ENCODE data around the gene SAP25. TPM values are rescaled to one million over a fixed set of nuclear protein-coding genes. Genes with fewer than 3 reads are reported as not detected.

The SAP25 gene
- total RNA-seq, 2 experiments from 2014 or later: 34.6 to 36.1 TPM

GRCh38 chr7:100580466-100581283, 7.0 kb upstream of the SAP25 start:
- H3K27me3 Mint-ChIP-seq: no peaks in the 10 kb centered on the region
- no peak overlapping the region for H3K27ac Mint-ChIP-seq
- ChIA-PET CTCF (interaction anchor here (0.9 to 1.9 kb wide), 3 partner anchors 17 to 111 kb away, joined by 5 to 6 read pairs (median 5); no protein-coding TSS in a partner anchor), POLR2A (no interaction called here)
- no peak overlapping the region for H3K4me3 Mint-ChIP-seq
- no peak for DNase-seq
- H3K4me1 Mint-ChIP-seq: peaks cover 19% of the 10 kb centered on the region
- peaks cover 22% of the 10 kb centered on the region for H3K36me3 Mint-ChIP-seq (ENCODE audit: low read depth)
- H3K9me3 Mint-ChIP-seq: no peaks in the 10 kb centered on the region

GRCh38 chr7:100578246-100579183, 4.8 kb upstream of the SAP25 start:
- Mint-ChIP-seq H3K27ac (no peak overlapping the region), H3K4me3 (no peak overlapping the region), H3K27me3 (no peaks in the 10 kb centered on the region), H3K9me3 (no peaks in the 10 kb centered on the region), H3K36me3 (ENCODE audit: low read depth) (peaks cover 16% of the 10 kb centered on the region), H3K4me1 (peaks cover 14% of the 10 kb centered on the region)
- ChIA-PET CTCF (interaction anchor here (1.1 to 1.4 kb wide), 4 partner anchors 7 to 24 kb away, joined by 3 to 4 read pairs (median 3); partner anchors contain the start of genes FBXO24 and LRCH4), POLR2A (no interaction called here)
- DNase-seq: no peak

DNA sequence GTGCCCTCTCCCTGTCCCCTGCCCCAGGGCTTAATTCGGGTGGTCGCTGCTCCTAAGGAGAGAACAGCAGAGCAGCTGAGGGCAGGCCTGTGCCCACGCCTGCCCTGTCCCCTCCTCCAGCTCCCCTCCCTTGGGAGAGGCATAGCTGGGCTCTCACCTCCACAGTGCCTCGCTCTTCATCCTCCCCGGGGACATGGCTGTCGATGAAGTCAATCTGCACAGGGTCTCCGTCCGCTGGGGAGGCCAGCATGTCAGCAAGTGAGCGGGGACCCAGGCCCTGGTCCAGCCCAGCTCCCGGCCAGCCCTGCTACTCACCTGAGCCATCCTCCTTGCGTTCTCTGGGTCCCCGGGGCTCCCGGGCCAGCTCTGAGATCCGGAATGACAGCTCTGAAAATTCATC, 3.8 kb upstream of the SAP25 start:
- CTCF ChIA-PET: interaction anchor here (0.6 to 1.4 kb wide), 6 partner anchors 8 to 23 kb away, joined by 3 to 4 read pairs (median 3); partner anchors contain the start of genes FBXO24 and LRCH4
- Mint-ChIP-seq H3K4me3 (no peak overlapping the region), H3K4me1 (peaks cover 4% of the 10 kb centered on the region), H3K36me3 (ENCODE audit: low read depth) (peaks cover 17% of the 10 kb centered on the region), H3K27ac (no peak overlapping the region), H3K27me3 (no peaks in the 10 kb centered on the region), H3K9me3 (no peaks in the 10 kb centered on the region)
- no peak for DNase-seq
- POLR2A ChIA-PET: no interaction called here

- no peaks in the 10 kb centered on the region for H3K27me3 Mint-ChIP-seq
- H3K36me3 Mint-ChIP-seq (ENCODE audit: low read depth): peaks cover 15% of the 10 kb centered on the region
- H3K27ac Mint-ChIP-seq: no peak overlapping the region
- peaks cover 2% of the 10 kb centered on the region for H3K4me1 Mint-ChIP-seq
- no peak for DNase-seq
- no peaks in the 10 kb centered on the region for H3K9me3 Mint-ChIP-seq
- no peak overlapping the region for H3K4me3 Mint-ChIP-seq
- CTCF ChIA-PET: interaction anchor here (0.6 to 1.3 kb wide), 5 partner anchors 9 to 14 kb away, joined by 3 to 4 read pairs (median 3); partner anchors contain the start of genes FBXO24 and LRCH4
- POLR2A ChIA-PET: no interaction called here
Measured at GRCh38 chr7:100577103-100577502, 3.4 kb upstream of the SAP25 start.

DNA sequence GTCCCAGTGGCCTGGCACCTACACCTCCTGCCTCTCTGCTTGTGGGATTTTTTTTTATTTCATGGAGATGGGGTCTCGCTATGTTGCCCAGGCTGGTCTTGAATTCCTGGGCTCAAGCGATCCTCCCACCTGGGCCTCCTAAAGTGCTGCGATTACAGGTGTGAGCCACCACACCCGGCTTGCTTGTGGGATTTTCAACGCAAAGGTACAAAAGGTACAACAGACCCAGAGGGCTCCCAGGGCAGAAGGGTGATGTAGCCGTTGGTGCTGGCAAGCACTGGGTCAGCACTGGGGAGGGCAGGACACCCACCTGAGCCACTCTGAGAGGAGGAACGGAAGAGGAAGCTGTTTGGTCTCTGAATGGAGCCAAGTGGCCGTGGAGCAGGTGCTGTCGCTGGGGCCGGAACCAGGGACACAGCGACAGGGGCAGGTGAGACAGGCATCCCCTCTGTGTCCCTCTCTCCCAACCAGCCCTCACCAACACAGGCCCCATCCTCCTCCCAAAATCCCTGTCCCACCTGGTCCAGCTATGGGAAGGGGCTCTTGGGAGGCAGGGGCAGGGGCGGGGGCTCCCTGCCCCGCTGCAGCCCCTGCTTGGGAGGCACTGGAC, 2.8 kb upstream of the SAP25 start:
- H3K27ac Mint-ChIP-seq: no peak overlapping the region
- CTCF ChIA-PET: interaction anchor here (1.2 kb wide), 1 partner anchor 10 kb away, joined by 3 read pairs; no protein-coding TSS in a partner anchor
- no peaks in the 10 kb centered on the region for H3K9me3 Mint-ChIP-seq
- POLR2A ChIA-PET: no interaction called here
- H3K36me3 Mint-ChIP-seq (ENCODE audit: low read depth): peaks cover 20% of the 10 kb centered on the region
- no peak overlapping the region for H3K4me3 Mint-ChIP-seq
- DNase-seq: no peak
- H3K27me3 Mint-ChIP-seq: no peaks in the 10 kb centered on the region
- peaks cover 8% of the 10 kb centered on the region for H3K4me1 Mint-ChIP-seq

GRCh38 chr7:100575746-100576383, 2.2 kb upstream of the SAP25 start:
- Mint-ChIP-seq H3K4me1 (peaks cover 13% of the 10 kb centered on the region), H3K36me3 (ENCODE audit: low read depth) (peaks cover 20% of the 10 kb centered on the region), H3K9me3 (no peaks in the 10 kb centered on the region), H3K27ac (no peak overlapping the region), H3K4me3 (no peak overlapping the region), H3K27me3 (no peaks in the 10 kb centered on the region)
- POLR2A ChIA-PET: no interaction called here
- DNase-seq: no peak
- CTCF ChIA-PET: interaction anchor here (0.9 to 1.2 kb wide), 2 partner anchors 9 kb away, joined by 3 to 4 read pairs; no protein-coding TSS in a partner anchor

GRCh38 chr7:100575206-100575631, 1.5 kb upstream of the SAP25 start:
- no peaks in the 10 kb centered on the region for H3K9me3 Mint-ChIP-seq
- no peak overlapping the region for H3K27ac Mint-ChIP-seq
- H3K4me1 Mint-ChIP-seq: peaks cover 18% of the 10 kb centered on the region
- H3K27me3 Mint-ChIP-seq: no peaks in the 10 kb centered on the region
- no peak for DNase-seq
- ChIA-PET POLR2A (no interaction called here), CTCF (interaction anchor here (0.9 kb wide), 1 partner anchor 9 kb away, joined by 4 read pairs; no protein-coding TSS in a partner anchor)
- H3K4me3 Mint-ChIP-seq: no peak overlapping the region
- H3K36me3 Mint-ChIP-seq (ENCODE audit: low read depth): peaks cover 20% of the 10 kb centered on the region

GRCh38 chr7:100574362-100575205, 884 bp upstream of the SAP25 start:
- H3K36me3 Mint-ChIP-seq (ENCODE audit: low read depth): peaks cover 20% of the 10 kb centered on the region
- ChIA-PET POLR2A (no interaction called here), CTCF (no interaction called here)
- no peaks in the 10 kb centered on the region for H3K9me3 Mint-ChIP-seq
- H3K27me3 Mint-ChIP-seq: no peaks in the 10 kb centered on the region
- no peak for DNase-seq
- H3K4me3 Mint-ChIP-seq: no peak overlapping the region
- H3K4me1 Mint-ChIP-seq: peaks cover 23% of the 10 kb centered on the region
- no peak overlapping the region for H3K27ac Mint-ChIP-seq

GRCh38 chr7:100572949-100573675, 588 bp downstream of the SAP25 start:
- H3K27me3 Mint-ChIP-seq: no peaks in the 10 kb centered on the region
- CTCF ChIA-PET: interaction anchor here (0.9 to 1.1 kb wide), 3 partner anchors 9 to 13 kb away, joined by 3 to 6 read pairs (median 3); no protein-coding TSS in a partner anchor
- POLR2A ChIA-PET: no interaction called here
- no peak overlapping the region for H3K4me3 Mint-ChIP-seq
- peaks cover 16% of the 10 kb centered on the region for H3K36me3 Mint-ChIP-seq (ENCODE audit: low read depth)
- peaks cover 37% of the 10 kb centered on the region for H3K4me1 Mint-ChIP-seq
- H3K9me3 Mint-ChIP-seq: no peaks in the 10 kb centered on the region
- DNase-seq: no peak
- H3K27ac Mint-ChIP-seq: no peak overlapping the region

GRCh38 chr7:100572281-100572948, 1.3 kb downstream of the SAP25 start:
- no peak overlapping the region for H3K4me3 Mint-ChIP-seq
- H3K27ac Mint-ChIP-seq: no peak overlapping the region
- H3K36me3 Mint-ChIP-seq (ENCODE audit: low read depth): peaks cover 16% of the 10 kb centered on the region
- H3K9me3 Mint-ChIP-seq: no peaks in the 10 kb centered on the region
- peaks cover 44% of the 10 kb centered on the region for H3K4me1 Mint-ChIP-seq
- CTCF ChIA-PET: interaction anchor here (0.9 to 1.1 kb wide), 3 partner anchors 8 to 13 kb away, joined by 3 to 6 read pairs (median 3); no protein-coding TSS in a partner anchor
- no peaks in the 10 kb centered on the region for H3K27me3 Mint-ChIP-seq
- POLR2A ChIA-PET: no interaction called here
- DNase-seq: no peak

DNA sequence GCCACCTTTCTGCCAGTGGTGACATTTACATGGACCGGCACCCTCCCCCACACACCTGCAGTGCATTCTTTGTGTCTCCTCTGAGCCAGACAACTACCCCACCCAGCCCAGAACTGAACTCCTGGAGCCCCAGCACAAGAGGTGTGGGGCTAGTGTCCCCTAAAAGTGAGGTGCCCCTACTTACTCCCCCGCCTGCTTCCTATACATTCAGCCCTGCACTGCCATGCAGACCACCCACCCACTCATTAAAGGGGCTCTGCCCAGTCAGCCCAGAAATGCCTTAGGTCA, 1.9 kb downstream of the SAP25 start:
- peaks cover 48% of the 10 kb centered on the region for H3K4me1 Mint-ChIP-seq
- no peak overlapping the region for H3K27ac Mint-ChIP-seq
- H3K9me3 Mint-ChIP-seq: no peaks in the 10 kb centered on the region
- H3K4me3 Mint-ChIP-seq: no peak overlapping the region
- H3K36me3 Mint-ChIP-seq (ENCODE audit: low read depth): peaks cover 16% of the 10 kb centered on the region
- no peak for DNase-seq
- CTCF ChIA-PET: interaction anchor here (0.6 to 1.9 kb wide), 3 partner anchors 10 to 13 kb away, joined by 3 to 10 read pairs (median 3); no protein-coding TSS in a partner anchor
- H3K27me3 Mint-ChIP-seq: no peaks in the 10 kb centered on the region
- POLR2A ChIA-PET: no interaction called here

Data from activated CD4-positive, alpha-beta T cell treated with anti-CD3 and anti-CD28 coated beads, Interleukin-2, amount 10 ng/mL, durations not matched to agents 7 days and 5 days (primary cell).